ENCODE data around the gene LIN7B. TPM values are rescaled to one million over a fixed set of nuclear protein-coding genes. Genes with fewer than 3 reads are reported as not detected.

The LIN7B gene
- total and polyA plus RNA-seq, 2 of the 8 experiments (the other 6 are each of a cell fraction or from before 2014, with no cell fraction given): 4.1 to 4.2 TPM

DNA sequence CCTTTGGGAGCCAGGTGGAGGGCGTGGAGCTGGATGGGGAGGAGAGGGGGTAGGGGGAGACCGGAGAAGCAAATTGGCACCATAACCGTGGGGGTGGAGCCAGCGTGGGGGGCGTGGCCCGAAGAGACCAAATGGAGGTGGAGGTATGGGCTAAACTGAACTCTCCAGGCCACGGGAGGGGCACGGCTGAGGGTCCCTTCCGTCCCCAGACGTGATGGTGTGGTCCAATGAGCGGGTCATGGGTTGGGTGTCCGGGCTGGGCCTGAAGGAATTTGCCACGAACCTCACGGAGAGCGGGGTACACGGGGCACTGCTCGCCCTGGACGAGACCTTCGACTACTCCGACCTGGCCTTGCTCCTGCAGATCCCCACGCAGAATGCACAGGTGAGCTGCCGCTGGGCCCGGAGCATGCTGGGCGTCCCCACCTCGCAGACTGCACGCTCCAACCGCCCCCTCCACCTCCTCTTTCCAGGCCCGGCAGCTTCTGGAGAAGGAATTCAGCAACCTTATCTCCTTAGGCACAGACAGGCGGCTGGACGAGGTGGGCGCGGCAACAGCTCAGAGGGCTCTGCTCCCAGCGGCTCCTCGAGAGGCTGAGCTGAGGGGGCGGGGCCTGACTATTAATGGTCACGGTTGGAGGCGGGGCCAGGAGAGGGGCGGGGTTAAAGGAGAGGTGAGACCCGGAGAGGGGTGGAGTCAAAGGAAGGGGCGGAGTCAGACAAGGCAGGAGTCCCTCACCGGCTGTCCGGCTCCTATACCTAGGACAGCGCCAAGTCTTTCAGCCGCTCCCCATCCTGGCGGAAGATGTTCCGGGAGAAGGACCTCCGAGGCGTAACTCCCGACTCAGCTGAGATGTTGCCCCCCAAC, 34.8 kb downstream of the LIN7B start:
- Histone ChIP-seq H2BK12ac (ENCODE audit: low read depth, low read length) (peak overlapping the region; percentile 85), H3K4me1 (replicated peaks in 1 of 4; ENCODE audit: control insufficient read depth in 3 of 4, insufficient read depth in 4 of 4, low read length in 3 of 4) (peaks cover 0 to 22% (median 9%) of the 10 kb centered on the region in 4 experiments; a peak in 6 of 7 replicates), H3K14ac (ENCODE audit: insufficient read length) (no peak overlapping the region), H3K27ac (ENCODE audit: low read depth, low read length) (peak overlapping the region; percentile 65; the same call in 1 of the 2 replicates), H3K23ac (ENCODE audit: insufficient read length) (no peak overlapping the region), H2AK5ac (ENCODE audit: low read depth, low read length) (no peak overlapping the region), H3K79me2 (ENCODE audit: control insufficient read depth in 1 of 2, insufficient read depth in 2 of 2, low read length in 2 of 2) (no peaks in the 10 kb centered on the region), H3K4ac (replicated peaks; ENCODE audit: insufficient read length, low read depth, low read length) (peak overlapping the region; percentile 8), H3K36me3 (ENCODE audit: control insufficient read depth in 2 of 4, insufficient read depth in 4 of 4, low read length in 3 of 4) (no peaks in the 10 kb centered on the region), H3K18ac (ENCODE audit: extremely low read depth, low read length) (peak overlapping the region; percentile 91), H3K4me2 (ENCODE audit: insufficient read depth in 1 of 2, low read depth in 2 of 2, low read length in 2 of 2) (peak overlapping the region; percentile 85 to 95), H4K20me1 (replicated peaks in 1 of 2; ENCODE audit: control insufficient read depth in 1 of 2, insufficient read depth in 2 of 2, low read length in 2 of 2) (peaks cover 0 to 2% of the 10 kb centered on the region in 2 experiments), H4K5ac (ENCODE audit: insufficient read length, low read depth, low read length) (peak overlapping the region; percentile 28), H2BK120ac (replicated peaks; ENCODE audit: low read depth, low read length) (peak overlapping the region; percentile 82), H2BK15ac (ENCODE audit: low read length) (peak overlapping the region; percentile 65; the same call in 1 of the 2 replicates), H3K9me3 (ENCODE audit: insufficient read depth in 2 of 2, low read depth in 1 of 2, low read length in 1 of 2) (no peaks in the 10 kb centered on the region), H2BK20ac (ENCODE audit: low read length) (peak overlapping the region; percentile 87; the same call in 1 of the 2 replicates), H3K9ac (replicated peaks in 1 of 4; ENCODE audit: extremely low read depth in 1 of 4, low read depth in 3 of 4, low read length in 3 of 4) (peak overlapping the region in 3 of 4 experiments; percentile 40 to 72 (median 70); a peak in 5 of 7 replicates), H3K4me3 (ENCODE audit: extremely low read depth in 1 of 4, insufficient read depth in 2 of 4, low read depth in 3 of 4, low read length in 4 of 4) (peak overlapping the region; percentile 69 to 97 (median 90)), H3K27me3 (replicated peaks in 1 of 4; ENCODE audit: control insufficient read depth in 3 of 4, extremely low read depth in 1 of 4, insufficient read depth in 3 of 4, low read length in 3 of 4) (peaks cover 0 to 5% (median 2%) of the 10 kb centered on the region in 4 experiments; a peak in 2 of 7 replicates), H4K8ac (ENCODE audit: extremely low read depth, insufficient read depth, low read length) (peak overlapping the region; percentile 11; the same call in 1 of the 2 replicates), H2BK5ac (ENCODE audit: low read depth, low read length) (peak overlapping the region; percentile 87; the same call in 1 of the 2 replicates), H3K79me1 (ENCODE audit: low read depth, low read length) (0 out of 2 replicates have a peak, but pooled peaks cover 2% of the 10 kb centered on the region), H2AFZ (ENCODE audit: low read length) (no peak overlapping the region), H4K91ac (replicated peaks; ENCODE audit: insufficient read length, low read length) (peak overlapping the region; percentile 83), H3K23me2 (ENCODE audit: low read depth, low read length) (peaks cover 27% of the 10 kb centered on the region), H3K56ac (replicated peaks; ENCODE audit: insufficient read length, low read depth, low read length) (peak overlapping the region; percentile 70)
- DNase-seq (ENCODE audit: low read depth in 1 of 2, low spot score in 2 of 2): peak in 1 of 2 experiments; percentile 100
- ChIA-PET CTCF (ENCODE audit: partially characterized antibody) (interaction anchor here (0.6 to 5.0 kb wide), 13 partner anchors 9 to 776 kb away, joined by 3 to 38 read pairs (median 7); partner anchors contain the start of genes KCNA7, LIN7B and PPFIA3), POLR2A (ENCODE audit: partially characterized antibody) (interaction anchor here (0.8 to 5.6 kb wide), 22 partner anchors 10 to 746 kb away, joined by 3 to 47 read pairs (median 4); partner anchors contain the start of genes LIN7B, PPFIA3 and TRPM4)
- FAIRE-seq: peak; percentile 28
- 4% methylated on average over 42 of the region's 49 CpGs; no CpG with 5 or more reads in 1 of the 2 experiments for WGBS, 2 experiments (ENCODE audit: extremely low coverage in 1 of 2, insufficient coverage in 1 of 2, insufficient read length in 1 of 2, insufficient replicate concordance in 2 of 2, low coverage in 1 of 2, low lambda C conversion rate in 2 of 2, missing lambda C conversion rate in 1 of 2)
